COLO668 (cell line): ENCODE results near the gene DCAF7.

ENCODE experiments used
- DNase-seq: peaks from one replicate; lab custom pipeline; 2025; ENCODE audit not compliant: unreplicated experiment; lab: John Stamatoyannopoulos, UW

DCAF7 gene

DNA sequence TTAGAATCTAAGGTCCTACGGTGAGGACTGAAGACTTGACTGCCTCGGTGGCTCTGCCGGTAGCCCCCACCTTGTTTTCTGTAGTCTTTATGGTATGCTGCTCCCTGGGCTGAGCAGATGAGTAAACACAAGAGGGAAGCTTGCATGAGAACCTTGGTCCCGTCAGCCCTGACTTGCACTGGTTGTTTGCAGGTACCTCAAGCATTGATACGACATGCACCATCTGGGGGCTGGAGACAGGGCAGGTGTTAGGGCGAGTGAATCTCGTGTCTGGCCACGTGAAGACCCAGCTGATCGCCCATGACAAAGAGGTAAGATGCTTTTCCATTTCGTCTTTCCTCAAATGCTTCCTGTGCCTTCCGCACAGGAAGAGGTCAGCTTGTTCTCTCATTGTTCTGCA, 29.4 kb downstream of the DCAF7 start:
- peak; percentile 69 for DNase-seq

DNA sequence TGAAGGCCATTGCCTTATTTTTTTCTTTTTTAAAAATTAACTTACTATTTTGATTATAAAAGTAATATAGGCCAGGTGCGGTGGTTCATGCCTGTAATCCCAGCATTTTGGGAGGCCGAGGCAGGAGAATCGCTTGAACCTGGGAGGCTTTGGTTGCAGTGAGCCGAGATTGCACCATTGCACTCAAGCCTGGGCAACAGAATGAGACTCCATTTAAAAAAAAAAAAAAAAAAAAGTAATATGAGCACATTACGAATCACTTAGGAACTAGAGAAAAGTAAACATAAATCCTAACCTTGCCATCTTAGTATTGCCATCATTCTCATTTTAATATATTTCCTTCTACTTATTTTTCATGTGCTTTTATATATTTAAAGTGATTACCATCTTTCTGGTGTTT, 37.5 kb downstream of the DCAF7 start:
- no peak for DNase-seq

DNA sequence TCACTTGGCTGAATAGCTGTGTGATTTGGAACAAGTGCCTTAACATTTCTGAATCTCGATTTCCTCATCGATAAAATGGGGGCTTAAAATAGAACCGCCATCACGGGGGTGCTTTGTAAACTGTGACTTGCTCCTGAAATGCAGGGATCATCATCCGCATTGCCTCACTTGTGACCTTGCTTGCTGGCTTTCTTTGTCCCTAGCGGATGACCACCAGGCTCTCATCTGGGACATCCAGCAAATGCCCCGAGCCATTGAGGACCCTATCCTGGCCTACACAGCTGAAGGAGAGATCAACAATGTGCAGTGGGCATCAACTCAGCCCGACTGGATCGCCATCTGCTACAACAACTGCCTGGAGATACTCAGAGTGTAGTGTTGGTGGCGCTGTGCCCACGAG, 38.5 kb downstream of the DCAF7 start:
- no peak for DNase-seq

DNA sequence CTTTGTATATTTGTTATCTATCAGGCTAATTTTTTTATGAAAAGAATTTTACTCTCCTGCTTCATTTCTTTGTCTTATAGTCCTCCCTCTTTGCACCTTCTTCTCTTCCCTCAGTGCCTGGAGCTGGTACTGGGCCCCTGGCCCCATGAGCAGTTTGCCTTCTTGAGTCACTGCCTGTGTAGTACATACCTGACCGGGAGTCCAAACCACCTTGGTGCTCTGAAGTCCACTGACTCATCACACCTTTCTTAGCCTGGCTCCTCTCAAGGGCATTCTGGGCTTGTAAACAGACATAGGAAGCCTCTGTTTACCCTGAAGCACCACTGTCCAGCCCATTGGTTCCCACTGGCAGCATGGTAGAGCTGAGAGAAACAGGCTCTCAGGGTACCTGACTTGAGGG, 39.4 kb downstream of the DCAF7 start:
- DNase-seq: no peak

DNA sequence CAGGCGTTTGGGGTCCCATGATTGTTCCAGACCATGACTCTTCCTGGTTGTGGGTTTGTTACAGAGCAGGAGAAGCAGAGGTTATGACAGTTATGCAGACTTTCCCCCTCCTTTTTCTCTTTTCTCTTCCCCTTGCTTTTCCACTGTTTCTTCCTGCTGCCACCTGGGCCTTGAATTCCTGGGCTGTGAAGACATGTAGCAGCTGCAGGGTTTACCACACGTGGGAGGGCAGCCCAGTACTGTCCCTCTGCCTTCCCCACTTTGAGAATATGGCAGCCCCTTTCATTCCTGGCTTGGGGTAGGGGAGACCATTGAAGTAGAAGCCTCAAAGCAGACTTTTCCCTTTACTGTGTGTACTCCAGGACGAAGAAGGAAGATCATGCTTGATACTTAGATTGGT, 42.5 kb downstream of the DCAF7 start:
- no peak for DNase-seq

DNA sequence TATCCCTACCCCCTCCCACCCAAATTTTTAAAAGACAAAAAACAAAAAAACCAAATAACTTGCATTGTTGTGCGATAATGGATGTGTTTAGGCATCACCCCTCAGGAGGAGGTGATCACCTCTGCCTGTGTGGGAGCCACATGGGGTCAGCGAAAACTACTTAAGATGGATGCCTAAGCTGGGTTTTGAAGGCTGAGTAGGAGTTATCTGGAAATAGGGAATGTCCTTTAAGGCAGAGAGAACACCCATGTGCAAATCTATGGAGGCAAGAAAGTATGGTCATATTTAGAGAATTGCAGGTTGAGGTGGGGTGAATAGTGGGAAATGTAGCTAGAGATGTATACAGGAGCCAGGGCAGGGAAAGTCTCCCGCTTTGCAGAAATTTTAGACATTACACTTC, 44.9 kb downstream of the DCAF7 start:
- DNase-seq: no peak

DNA sequence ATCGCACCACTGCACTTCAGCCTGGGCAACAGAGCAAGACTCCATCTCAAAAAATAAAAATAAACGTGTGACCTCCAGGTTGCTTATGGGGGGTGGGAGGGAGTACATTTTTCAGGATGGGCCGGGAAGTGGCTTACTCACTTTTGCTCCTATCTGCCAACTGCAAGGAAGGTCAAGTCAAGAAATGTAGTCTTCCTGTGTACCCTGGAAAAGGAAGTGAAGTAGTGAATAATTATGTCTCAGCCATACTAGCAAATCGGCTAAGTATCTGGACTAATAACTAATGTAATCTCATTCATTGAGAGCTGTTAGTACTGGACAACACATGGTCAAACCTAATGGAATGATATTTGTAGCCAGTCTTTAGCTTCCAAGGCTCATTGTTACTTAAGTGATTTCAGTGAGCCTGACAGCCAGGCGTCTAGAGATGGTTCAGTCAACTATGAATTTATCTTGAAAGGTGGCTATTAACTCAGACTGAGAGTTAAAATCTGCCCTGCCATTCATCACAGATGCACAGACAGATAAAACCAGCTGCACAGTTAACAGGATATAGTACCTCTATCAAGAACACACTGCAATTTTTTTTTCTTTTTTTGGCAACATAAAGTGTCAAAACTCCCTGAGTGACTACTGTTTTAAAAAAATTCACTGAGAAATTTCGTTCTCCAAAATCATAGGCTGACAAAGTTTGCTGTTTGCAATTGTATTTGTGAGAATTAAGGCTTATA, 46.7 kb downstream of the DCAF7 start:
- DNase-seq: no peak

DNA sequence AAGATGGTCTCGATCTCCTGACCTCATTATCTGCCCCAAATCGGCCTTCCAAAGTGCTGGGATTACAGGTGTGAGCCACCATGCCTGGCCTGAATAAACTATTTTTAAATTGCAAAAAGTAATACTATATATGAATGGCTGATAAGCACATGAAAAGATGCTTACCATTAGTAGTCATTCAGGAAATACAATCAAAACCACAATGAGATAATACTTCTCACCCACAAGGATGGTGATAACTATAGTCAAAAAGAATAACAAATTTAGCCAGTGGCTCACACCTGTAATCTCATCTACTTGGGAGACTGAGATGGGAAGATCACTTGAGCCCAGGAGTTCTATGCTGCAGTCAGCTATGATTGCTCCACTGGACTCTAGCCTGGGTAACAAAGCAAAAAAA, 48.0 kb downstream of the DCAF7 start:
- DNase-seq: no peak

DNA sequence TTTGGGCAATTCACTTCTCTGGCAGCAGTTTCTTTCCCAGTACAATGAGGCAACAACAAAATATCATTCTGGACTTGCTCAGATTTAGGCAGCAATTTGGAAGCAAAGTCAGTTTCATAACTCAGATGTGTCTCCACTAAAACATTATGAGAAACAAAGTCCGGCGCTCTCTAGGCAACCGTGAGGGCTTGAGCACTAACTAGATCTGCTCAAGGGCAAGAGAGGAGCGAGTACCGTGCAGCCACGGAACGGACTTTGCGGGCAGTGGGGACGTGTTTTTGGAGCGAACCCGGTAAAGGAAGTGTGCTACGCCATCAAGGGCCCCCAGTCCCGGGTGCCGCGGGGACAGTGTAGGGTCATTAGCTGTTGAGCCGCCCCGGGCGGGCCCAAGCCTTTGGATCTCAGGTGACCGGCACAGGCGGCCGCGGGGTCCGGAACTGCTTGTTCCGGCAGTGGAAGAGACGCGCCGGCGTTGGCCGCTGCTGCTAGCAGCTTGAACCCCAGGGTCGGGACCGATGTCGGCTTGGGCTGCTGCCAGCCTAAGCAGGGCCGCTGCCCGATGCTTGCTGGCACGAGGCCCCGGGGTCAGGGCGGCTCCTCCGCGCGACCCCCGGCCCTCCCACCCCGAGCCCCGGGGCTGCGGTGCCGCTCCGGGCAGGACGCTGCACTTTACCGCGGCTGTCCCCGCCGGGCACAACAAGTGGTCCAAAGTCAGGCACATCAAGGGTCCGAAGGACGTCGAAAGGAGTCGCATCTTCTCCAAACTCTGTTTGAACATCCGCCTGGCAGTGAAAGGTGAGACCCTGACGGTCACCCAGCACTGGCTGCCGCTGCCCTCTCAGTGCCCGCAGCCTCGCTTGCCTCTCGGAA, 50.5 kb downstream of the DCAF7 start, which contains the start of gene TACO1:
Gene TACO1, plus strand, starts transcription at position 327 of the 870 bp plus-strand sequence. Its CDS starts 189 bp downstream, at position 516.
- peak; percentile 79 for DNase-seq

DNA sequence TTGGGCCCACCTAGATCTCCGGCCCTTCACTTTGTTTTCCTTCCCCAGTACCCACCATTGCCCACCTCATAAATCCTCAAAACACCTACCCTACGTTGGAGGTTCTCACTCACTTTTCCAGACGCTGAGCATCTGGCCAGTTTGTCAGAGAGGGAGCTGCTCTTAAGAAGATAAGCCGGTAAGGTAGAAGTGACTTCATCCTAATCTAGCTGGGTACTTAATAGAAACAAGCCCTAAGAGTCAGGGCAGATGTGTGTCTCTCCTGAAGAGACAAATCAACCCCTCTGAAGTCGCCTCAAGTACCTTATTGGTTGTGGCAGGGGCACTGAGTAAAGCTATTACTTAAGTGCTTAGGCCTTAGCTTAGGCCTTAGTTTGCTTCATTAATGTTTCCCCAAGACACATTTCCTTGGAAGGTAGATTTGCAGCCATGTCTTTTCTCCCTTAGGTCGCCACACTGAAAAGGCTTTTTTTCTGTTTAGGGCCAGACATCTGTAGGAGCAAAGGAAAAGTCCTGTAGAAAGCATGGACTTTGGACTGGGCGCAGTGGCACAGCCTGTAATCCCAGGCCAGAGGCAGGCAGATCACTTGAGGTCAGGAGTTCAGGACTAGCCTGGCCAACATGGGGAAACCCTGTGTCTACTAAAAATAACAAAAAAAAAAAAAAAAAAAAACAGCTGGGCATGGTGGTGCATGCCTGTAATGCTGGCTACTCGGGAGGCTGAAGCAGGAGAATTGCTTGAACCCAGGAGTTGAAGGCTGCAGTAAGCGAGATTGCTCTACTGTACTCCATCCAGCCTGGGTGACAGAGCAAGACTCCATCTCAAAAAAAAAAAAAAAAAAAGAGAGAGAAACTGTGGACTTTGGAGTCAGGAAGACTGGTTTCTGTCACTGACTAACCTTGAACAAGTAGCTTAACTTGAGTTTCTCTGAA, 51.4 kb downstream of the DCAF7 start:
- DNase-seq: no peak

DNA sequence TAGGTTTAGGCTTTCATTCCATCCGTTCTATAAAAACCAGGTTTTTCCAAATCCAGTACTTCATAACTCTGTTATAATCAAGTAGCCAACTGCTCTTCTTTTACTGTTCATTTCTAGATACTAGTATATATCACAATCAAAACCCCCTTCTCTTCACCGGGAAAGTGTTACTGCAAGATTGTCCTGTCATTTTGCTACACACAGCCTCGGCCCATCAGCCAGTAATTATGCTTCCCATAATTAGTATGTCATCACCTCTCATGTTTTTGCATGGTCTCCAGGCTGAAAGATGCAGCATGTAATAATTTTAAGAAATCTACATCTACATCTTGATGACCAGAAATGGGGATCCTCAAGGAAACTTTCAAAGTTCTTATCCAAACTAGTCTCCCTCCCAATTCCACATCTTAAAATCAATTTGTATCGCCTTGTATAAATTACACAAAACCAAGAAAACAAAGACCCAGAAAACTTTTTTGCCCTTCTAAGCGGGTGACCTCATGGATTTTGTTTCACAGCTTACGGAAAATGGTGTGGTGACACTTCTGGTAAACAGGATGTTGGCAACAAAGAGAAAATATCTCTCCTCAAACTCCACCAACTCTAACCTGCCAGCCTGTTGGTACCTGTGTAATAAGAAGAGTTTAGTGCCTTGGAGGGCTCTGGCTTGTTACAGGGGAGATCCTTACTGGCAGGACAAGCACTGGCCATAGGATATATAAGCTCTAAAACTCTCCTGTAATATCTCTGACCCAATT, 59.7 kb downstream of the DCAF7 start:
- no peak for DNase-seq

DNA sequence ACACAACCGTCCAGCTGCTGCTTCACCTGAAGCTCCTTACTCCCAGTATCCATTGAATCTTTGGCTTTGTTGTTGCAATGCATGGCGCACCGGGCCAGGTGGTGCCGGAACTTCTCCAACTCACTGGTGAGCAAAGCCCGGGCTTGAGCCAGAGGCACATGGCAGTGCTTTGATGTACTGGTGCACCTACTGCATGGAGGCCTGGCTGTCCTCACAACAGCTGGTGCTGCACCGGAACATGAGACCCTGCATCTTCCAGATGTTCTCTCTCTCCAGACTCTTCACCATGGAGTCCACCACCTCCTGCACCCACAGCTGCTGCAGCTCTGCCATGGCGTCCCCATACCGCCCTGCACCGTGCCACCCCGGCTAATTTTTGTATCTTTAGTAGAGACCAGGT, 60.6 kb downstream of the DCAF7 start:
- DNase-seq: no peak

DNA sequence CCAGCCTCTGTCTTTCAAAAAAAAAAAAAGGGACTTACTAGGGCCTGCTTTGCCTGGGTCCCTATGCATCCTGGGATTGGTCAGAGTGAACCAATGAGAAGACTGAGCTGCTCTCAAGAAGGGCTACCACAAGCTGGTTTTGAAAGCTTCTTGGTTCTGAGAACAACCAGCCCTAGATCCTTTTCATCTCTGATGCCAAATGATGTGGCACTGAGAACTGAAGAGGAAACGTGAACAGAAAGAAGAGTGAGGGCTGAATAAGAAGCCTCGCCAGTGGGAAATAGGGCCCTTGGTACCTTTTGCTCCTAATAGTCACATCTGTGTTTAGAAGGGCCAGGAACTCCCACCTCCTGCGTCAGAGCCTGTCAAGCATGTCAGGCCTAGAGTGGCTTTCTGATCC, 61.1 kb downstream of the DCAF7 start:
- no peak for DNase-seq

DNA sequence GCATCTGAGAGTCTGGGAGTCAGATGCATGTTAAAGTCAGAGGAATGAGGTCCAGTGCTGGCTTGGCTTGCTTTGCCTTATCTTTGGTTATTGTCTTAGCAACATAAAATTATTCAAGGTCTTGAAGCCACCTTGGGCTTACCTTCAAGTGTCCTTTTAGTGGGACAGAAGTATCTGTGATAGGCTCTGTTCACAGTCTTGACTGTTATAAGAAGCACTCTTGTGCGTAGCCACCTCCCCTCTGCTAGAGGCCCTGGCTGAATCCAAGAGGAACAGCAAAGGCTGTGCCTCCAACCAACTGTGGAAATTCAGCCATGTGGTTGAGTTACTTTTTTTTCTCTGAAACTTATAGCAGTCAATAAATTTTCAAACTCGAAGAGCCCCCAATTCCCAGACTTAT, 63.4 kb downstream of the DCAF7 start:
- no peak for DNase-seq

DNA sequence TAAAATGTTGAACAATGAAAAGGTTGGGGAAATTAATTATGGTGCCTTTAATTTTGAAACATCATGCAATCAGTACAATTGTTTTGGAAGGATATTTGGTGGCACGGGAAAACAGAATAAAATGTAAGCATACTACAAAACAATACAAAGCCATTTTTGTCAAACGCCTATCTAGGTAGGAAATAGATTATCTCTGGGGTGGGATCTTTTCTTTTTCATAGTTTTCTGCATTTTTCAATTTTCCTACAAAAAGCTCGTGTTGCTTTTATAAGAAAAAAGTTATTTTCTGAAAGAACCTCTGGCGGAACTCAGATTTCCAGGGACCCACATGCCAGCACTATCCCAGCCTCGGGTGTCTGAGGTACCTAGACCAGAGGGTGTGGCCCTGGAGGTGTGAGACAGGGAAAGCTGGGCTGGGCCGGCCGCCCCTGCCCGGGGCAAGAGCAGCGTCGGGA, 71.0 kb downstream of the DCAF7 start:
- no peak for DNase-seq

DNA sequence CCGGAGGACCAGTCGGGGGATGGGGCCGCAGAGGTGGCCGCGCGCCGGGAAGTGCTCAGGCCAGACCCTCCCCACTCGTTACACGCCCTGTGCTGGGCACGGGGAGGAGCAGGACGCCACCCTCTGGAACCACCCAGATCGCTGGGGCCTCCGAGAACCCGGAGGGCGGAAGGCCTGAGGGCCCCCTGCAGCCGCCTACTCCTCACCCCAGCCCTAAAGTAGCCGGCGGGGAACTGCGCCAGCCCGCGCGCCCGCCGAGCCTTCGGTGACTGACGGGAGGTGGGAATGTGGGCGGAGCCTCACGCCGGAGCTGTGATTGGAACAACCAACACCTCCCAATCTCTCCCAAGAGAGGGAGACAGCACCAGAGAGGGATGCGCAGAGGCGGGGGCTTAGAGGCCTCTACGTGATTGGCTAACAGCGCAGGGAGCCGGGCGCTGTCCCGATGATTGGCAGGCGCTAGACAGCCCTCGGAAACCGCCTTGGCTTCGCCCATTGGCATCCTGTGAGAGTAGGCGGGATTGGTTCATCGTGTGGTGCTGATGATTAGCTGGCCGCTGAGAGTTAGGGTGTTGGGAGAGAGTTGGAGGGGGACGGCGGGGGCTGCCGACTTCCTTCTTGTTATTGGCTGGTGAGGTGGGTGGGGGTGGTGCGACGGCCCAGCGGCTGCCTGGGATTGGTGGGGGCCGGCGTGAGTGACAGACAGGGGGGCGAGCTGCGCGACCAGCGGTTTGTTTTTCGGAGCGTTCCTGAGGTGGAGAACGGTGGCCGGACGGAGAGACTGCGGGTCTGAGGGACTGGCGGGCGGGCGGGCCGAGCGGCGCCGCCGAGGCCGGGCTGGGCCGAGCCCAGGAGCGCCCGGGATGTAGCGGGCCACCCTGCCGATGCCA, 71.7 kb downstream of the DCAF7 start, which contains the start of gene MAP3K3:
Gene MAP3K3, plus strand, starts transcription at position 734 of the 890 bp plus-strand sequence. CDS start 343 bp downstream, outside the sequence.
- peak; percentile 96 for DNase-seq

DNA sequence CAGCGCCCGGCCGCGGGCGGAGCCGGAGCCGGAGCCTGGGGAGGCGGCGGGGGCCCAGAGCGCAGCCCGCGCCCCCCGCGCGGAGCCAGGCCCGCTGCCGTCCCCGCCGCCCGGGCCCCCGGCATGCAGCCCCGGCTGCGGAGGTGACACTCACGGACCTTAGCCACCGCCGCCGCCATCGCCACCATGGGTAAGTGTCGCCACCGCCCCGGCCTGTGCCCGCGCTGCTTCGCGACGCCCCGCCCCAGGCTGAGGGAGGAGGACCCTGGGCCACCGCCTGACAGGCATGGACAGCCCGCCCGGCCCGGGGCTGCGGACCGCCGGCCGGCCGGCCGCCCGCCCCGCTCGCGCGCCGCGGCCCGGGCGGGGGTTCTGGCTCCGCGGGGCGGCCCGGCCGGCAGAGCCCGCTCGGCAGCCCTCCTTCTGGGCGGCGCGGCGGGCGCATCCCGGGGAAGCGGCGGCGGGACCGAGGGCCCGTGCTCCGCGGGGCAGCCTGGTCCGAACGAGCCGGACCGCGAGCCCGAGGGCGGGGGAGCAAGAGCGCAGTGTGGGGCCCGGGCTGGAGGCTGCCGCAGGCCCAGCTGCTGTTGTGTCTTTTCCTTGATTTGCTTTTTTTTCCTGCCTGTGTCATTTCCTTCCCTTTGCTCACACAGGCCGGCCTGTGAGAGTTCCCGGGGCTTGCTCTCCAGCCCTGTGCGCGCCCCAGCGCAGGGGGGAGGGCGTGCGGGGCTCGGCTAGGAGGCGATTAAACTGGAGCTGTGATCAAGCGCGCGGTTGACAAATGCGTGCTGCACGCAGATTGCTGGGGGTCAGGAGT, 72.5 kb downstream of the DCAF7 start:
- peak; percentile 54 for DNase-seq

DNA sequence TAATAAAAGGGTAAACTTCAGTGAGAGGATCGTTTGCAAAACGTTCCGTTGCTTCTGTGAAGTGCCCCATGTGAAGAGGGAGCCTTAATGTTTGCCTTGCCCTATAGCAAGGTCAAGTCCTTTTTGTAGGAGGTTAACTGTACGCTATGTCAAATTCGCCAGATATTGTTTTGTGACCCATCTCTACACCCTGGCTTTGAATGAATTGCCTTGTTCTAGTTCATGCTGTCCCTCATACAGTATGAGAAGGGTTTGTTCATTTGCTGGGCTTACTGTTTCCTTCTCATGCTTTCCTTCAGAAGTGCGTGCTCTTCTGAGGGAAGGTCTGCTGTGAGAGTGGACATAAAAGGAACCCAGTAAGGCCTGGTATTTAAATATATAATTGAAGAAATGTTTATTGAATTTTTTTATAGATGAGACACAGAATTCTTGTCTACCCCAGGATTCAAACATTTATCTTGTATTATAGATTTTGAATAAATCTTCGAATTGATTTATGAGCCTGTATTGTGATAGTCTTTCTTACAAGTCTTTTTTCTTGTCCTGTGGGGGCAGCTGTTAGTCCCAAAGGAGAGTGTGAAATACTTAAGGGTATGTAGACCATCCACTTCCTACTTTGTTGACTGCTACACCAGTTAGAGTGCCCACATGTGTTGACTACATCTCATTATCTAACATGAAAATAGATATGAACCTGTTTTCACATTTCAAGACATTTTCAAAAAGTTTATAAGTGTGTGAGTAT, 73.7 kb downstream of the DCAF7 start:
- DNase-seq: no peak
